ENCODE measurements around the gene MARCHF4. TPM values are rescaled to one million over a fixed set of nuclear protein-coding genes. Genes with fewer than 3 reads are reported as not detected.

MARCHF4 gene
- total RNA-seq, 1 donor from 2014 or later, result 1.3 TPM

DNA sequence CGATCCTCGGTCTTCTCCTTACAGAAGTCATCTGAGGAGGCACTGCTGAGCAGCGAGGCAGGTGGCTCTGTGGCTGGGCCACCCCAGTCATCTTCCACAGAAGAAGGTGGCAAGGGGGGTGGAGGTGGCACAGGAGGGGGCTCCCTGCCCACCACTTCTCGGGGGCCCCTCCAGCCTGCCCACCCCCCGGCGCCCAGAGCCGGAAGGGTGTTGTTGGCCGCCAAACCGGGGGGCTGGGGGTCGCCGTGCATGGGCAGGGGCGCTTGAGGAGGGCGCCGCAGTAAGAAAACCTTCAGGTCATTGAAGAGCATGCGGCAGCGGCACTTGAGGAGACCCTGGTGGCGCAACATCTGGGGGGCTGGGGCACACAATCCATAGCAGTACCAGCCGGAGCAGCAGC is 2.5 kb downstream of the MARCHF4 start:
- Mint-ChIP-seq H3K4me1 (ENCODE audit: unreplicated experiment) (peaks cover 36% of the 10 kb centered on the region), H3K36me3 (ENCODE audit: unreplicated experiment) (no peaks in the 10 kb centered on the region), H3K27me3 (ENCODE audit: unreplicated experiment) (no peaks in the 10 kb centered on the region), H3K9me3 (ENCODE audit: unreplicated experiment) (no peaks in the 10 kb centered on the region), H3K27ac (ENCODE audit: unreplicated experiment) (no peak overlapping the region), H3K4me3 (ENCODE audit: unreplicated experiment) (no peak overlapping the region)
- TF ChIP-seq, protein P1, sequence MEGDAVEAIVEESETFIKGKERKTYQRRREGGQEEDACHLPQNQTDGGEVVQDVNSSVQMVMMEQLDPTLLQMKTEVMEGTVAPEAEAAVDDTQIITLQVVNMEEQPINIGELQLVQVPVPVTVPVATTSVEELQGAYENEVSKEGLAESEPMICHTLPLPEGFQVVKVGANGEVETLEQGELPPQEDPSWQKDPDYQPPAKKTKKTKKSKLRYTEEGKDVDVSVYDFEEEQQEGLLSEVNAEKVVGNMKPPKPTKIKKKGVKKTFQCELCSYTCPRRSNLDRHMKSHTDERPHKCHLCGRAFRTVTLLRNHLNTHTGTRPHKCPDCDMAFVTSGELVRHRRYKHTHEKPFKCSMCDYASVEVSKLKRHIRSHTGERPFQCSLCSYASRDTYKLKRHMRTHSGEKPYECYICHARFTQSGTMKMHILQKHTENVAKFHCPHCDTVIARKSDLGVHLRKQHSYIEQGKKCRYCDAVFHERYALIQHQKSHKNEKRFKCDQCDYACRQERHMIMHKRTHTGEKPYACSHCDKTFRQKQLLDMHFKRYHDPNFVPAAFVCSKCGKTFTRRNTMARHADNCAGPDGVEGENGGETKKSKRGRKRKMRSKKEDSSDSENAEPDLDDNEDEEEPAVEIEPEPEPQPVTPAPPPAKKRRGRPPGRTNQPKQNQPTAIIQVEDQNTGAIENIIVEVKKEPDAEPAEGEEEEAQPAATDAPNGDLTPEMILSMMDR (IDR thresholded peaks at IDR 0.05), result no peak
- DNase-seq (ENCODE audit: extremely low spot score, unreplicated experiment), result no peak

DNA sequence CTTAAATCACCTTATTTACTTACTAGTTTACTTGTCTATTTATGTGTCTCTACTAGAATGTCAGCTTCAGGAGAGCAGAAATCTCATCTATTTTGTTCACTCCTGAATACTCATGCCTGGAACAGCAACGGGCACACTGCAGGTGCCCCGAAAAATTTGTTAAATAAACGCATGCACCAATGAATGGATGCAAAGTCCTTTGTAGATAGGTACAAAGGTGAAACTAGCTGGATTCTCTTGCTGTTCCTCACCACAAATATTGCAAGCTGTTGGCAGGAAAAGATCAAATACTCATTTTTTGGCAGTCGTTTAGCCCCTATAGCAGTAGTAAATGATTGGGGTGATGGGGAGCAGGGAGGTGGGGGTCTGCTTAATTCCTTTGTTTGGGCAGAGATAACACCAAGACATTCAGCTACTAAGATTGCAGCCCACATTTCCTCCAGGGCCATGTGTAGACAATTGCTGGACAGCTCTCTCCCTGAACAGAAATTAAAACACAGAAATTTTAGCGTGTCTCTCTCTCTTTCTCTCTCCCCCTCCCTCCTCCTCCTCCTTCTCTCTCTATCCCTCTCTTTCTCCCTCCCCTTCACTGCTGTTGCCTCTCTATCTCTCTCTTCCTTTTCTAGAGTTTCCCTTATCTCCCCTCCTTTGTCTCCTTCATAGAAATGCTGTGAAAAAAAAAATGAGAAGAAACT is 5.4 kb downstream of the MARCHF4 start:
- H3K4me1 Mint-ChIP-seq (ENCODE audit: unreplicated experiment), result peaks cover 25% of the 10 kb centered on the region
- no peak overlapping the region for H3K27ac Mint-ChIP-seq (ENCODE audit: unreplicated experiment)
- no peaks in the 10 kb centered on the region for H3K9me3 Mint-ChIP-seq (ENCODE audit: unreplicated experiment)
- TF ChIP-seq, protein P1 (IDR thresholded peaks at IDR 0.05), result no peak
- no peak for DNase-seq (ENCODE audit: extremely low spot score, unreplicated experiment)
- no peak overlapping the region for H3K4me3 Mint-ChIP-seq (ENCODE audit: unreplicated experiment)
- no peaks in the 10 kb centered on the region for H3K27me3 Mint-ChIP-seq (ENCODE audit: unreplicated experiment)
- H3K36me3 Mint-ChIP-seq (ENCODE audit: unreplicated experiment), result no peaks in the 10 kb centered on the region

DNA sequence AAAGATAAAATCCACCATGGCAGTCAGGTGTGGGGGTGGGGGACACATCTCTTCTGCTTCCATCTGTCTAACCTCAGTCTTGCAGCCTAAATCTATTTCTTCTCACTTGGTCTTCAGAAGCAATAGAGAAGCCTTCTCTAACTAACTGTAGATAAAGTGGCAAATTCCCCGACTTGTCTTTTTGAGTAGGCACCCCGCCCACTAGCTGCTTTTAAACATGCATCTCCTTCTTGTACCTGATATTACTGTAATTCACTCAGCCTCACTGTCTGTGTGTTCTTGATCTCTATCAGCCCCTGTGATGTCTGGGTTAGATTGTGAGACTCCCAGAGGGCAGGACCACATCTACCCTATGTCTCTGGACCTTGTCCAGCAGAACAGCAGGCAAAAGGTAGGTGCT is 6.8 kb downstream of the MARCHF4 start:
- H3K4me1 Mint-ChIP-seq (ENCODE audit: unreplicated experiment), result peaks cover 18% of the 10 kb centered on the region
- H3K4me3 Mint-ChIP-seq (ENCODE audit: unreplicated experiment), result no peak overlapping the region
- H3K9me3 Mint-ChIP-seq (ENCODE audit: unreplicated experiment), result no peaks in the 10 kb centered on the region
- H3K27me3 Mint-ChIP-seq (ENCODE audit: unreplicated experiment), result no peaks in the 10 kb centered on the region
- no peak overlapping the region for H3K27ac Mint-ChIP-seq (ENCODE audit: unreplicated experiment)
- TF ChIP-seq, protein P1 (IDR thresholded peaks at IDR 0.05), result no peak
- no peak for DNase-seq (ENCODE audit: extremely low spot score, unreplicated experiment)
- H3K36me3 Mint-ChIP-seq (ENCODE audit: unreplicated experiment), result no peaks in the 10 kb centered on the region

DNA sequence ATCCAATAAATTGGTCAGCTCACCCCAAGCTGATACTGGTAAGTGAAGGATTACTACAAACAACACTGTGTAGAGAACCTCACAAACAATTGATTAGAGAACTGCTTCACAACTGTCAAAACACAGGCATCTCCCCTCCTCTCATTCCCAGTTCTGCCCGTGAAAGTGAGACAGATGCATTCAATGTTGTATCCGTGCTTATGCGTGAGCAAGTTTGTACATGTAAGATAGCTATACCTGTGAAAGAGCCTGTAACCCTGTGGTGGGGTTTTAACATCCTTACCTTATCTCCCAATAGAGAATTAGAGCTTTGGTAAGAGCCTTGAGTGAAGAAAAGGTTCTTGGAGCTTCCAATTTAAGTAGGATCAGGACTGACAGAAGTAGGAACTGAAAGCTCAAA is 9.1 kb downstream of the MARCHF4 start:
- DNase-seq (ENCODE audit: extremely low spot score, unreplicated experiment), result no peak
- H3K27me3 Mint-ChIP-seq (ENCODE audit: unreplicated experiment), result no peaks in the 10 kb centered on the region
- peak overlapping the region; percentile 53 for H3K27ac Mint-ChIP-seq (ENCODE audit: unreplicated experiment)
- TF ChIP-seq, protein P1 (IDR thresholded peaks at IDR 0.05), result no peak
- peaks cover 14% of the 10 kb centered on the region for H3K4me1 Mint-ChIP-seq (ENCODE audit: unreplicated experiment)
- no peak overlapping the region for H3K4me3 Mint-ChIP-seq (ENCODE audit: unreplicated experiment)
- no peaks in the 10 kb centered on the region for H3K9me3 Mint-ChIP-seq (ENCODE audit: unreplicated experiment)
- H3K36me3 Mint-ChIP-seq (ENCODE audit: unreplicated experiment), result no peaks in the 10 kb centered on the region

DNA sequence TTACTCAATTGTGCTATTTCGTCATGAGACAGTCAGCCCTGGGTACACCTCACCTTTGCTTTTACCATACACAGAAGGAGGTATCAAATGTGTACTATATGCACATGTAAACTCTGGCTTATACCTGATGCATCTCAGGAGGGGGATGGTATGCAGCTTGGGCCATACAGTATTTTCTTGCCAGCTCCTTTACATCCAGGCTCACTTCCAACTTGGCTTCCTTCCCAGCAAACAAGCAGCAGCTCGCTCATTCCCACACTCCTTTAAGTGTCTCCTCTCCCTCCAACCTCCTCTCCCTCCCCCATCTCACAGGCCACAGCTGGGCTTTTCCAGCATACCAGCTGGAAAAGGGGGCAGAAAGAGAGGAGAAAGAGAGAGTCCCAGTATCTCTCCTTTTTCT is 9.6 kb downstream of the MARCHF4 start:
- H3K27me3 Mint-ChIP-seq (ENCODE audit: unreplicated experiment), result no peaks in the 10 kb centered on the region

More for the DNA sequence above, 9.6 kb downstream of the MARCHF4 start:
- H3K9me3 Mint-ChIP-seq (ENCODE audit: unreplicated experiment), result no peaks in the 10 kb centered on the region
- no peaks in the 10 kb centered on the region for H3K36me3 Mint-ChIP-seq (ENCODE audit: unreplicated experiment)
- DNase-seq (ENCODE audit: extremely low spot score, unreplicated experiment), result no peak
- TF ChIP-seq, protein P1 (IDR thresholded peaks at IDR 0.05), result no peak
- peaks cover 14% of the 10 kb centered on the region for H3K4me1 Mint-ChIP-seq (ENCODE audit: unreplicated experiment)
- H3K27ac Mint-ChIP-seq (ENCODE audit: unreplicated experiment), result peak overlapping the region; percentile 53
- no peak overlapping the region for H3K4me3 Mint-ChIP-seq (ENCODE audit: unreplicated experiment)
